ENCODE results near the gene PLD2. TPM values are rescaled to one million over a fixed set of nuclear protein-coding genes. Genes with fewer than 3 reads are reported as not detected.

PLD2 gene
- total and polyA plus RNA-seq, 9 of the 15 experiments (the other 6 are each of a cell fraction or from before 2014, with no cell fraction given): 0.20 to 7.5 (median 3.3) TPM

GRCh38 chr17:4850246-4850645 lies 43.3 kb downstream of the PLD2 start:
- CTCF ChIA-PET (ENCODE audit: low intra/inter-chr PET ratio): no interaction called here
- no CpG with 5 or more reads among the region's 2 CpGs for WGBS (ENCODE audit: insufficient coverage, low coverage, missing lambda C conversion rate)

More at GRCh38 chr17:4850246-4850645, 43.3 kb downstream of the PLD2 start:
- Histone ChIP-seq H3K9me3 (replicated peaks; ENCODE audit: control insufficient read depth, insufficient read depth, low read depth, low read length) (no peaks in the 10 kb centered on the region), H3K27ac (ENCODE audit: extremely low read depth, low read depth, low read length) (no peak overlapping the region), H3K36me3 (ENCODE audit: control insufficient read depth, insufficient read depth, low read length) (peaks cover 17% of the 10 kb centered on the region; the same call in 2 of the 3 replicates), H3K4me2 (ENCODE audit: insufficient read depth, low read length) (no peak overlapping the region), H3K4me3 (no peak overlapping the region), H3K9me1 (ENCODE audit: control insufficient read depth, insufficient read depth, low read length) (peaks cover 3% of the 10 kb centered on the region), H3K4me1 (replicated peaks in 1 of 2; ENCODE audit: control insufficient read depth in 2 of 2, insufficient read depth in 2 of 2, low read length in 2 of 2) (peaks cover 2% of the 10 kb centered on the region in 2 experiments; a peak in 2 of 5 replicates), H4K20me1 (replicated peaks; ENCODE audit: control insufficient read depth, insufficient read depth, low read length) (peaks cover 20% of the 10 kb centered on the region), H3K79me2 (ENCODE audit: control insufficient read depth, insufficient read depth, low read length) (peaks cover 63% of the 10 kb centered on the region), H3K9ac (ENCODE audit: insufficient read depth in 1 of 2, low read depth in 2 of 2, low read length in 2 of 2) (no peak overlapping the region), H2AFZ (ENCODE audit: low read depth, low read length) (no peak overlapping the region), H3K27me3 (ENCODE audit: control insufficient read depth in 2 of 2, insufficient read depth in 2 of 2, low read length in 2 of 2) (no peaks in the 10 kb centered on the region)
- no TSS peak for BruUV-seq (replicated peaks)
- DNase-seq (ENCODE audit: extremely low read depth in 1 of 4, low spot score in 3 of 4) (no peak), ATAC-seq (no peak), FAIRE-seq (no peak)
- POLR2A ChIA-PET: interaction anchor here (0.7 to 1.0 kb wide), 2 partner anchors 11 to 455 kb away, joined by 3 read pairs; no protein-coding TSS in a partner anchor
- intact Hi-C loops (cut with micrococcal nuclease): no loop called here
- TF ChIP-seq TRIM28 (IDR thresholded peaks at IDR 0.05): no peak
- TF ChIP-seq HSF4 (CRISPR knock-in tag; IDR thresholded peaks at IDR 0.05; ENCODE audit: borderline replicate concordance): no peak
- TF ChIP-seq POLR2B (IDR thresholded peaks at IDR 0.05; ENCODE audit: low read depth, partially characterized antibody): no peak
- TF ChIP-seq ZBTB11 (CRISPR knock-in tag; IDR thresholded peaks at IDR 0.05): no peak
- no peak for TF ChIP-seq RERE (CRISPR knock-in tag; IDR thresholded peaks at IDR 0.05; ENCODE audit: borderline replicate concordance)
- no peak for TF ChIP-seq ZNF551 (CRISPR knock-in tag; IDR thresholded peaks at IDR 0.05)
- no peak for TF ChIP-seq IRF1 (CRISPR knock-in tag; IDR thresholded peaks at IDR 0.05; ENCODE audit: borderline replicate concordance)
- no peak for TF ChIP-seq ZBTB1 (CRISPR knock-in tag; IDR thresholded peaks at IDR 0.05; ENCODE audit: borderline replicate concordance, low read depth)
- in situ Hi-C loops (cut with MboI): no loop called here
